ENCODE data around the gene SHISA5.
A peak's percentile ranks its signal among the peaks of the same experiment; 100 is the strongest.
"Not testable (repeated sequence)": the region's sequence is repeated elsewhere in the genome, so short reads cannot be mapped to it uniquely, and the experiment has no call there.

SHISA5 gene, protein sequence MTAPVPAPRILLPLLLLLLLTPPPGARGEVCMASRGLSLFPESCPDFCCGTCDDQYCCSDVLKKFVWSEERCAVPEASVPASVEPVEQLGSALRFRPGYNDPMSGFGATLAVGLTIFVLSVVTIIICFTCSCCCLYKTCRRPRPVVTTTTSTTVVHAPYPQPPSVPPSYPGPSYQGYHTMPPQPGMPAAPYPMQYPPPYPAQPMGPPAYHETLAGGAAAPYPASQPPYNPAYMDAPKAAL

DNA sequence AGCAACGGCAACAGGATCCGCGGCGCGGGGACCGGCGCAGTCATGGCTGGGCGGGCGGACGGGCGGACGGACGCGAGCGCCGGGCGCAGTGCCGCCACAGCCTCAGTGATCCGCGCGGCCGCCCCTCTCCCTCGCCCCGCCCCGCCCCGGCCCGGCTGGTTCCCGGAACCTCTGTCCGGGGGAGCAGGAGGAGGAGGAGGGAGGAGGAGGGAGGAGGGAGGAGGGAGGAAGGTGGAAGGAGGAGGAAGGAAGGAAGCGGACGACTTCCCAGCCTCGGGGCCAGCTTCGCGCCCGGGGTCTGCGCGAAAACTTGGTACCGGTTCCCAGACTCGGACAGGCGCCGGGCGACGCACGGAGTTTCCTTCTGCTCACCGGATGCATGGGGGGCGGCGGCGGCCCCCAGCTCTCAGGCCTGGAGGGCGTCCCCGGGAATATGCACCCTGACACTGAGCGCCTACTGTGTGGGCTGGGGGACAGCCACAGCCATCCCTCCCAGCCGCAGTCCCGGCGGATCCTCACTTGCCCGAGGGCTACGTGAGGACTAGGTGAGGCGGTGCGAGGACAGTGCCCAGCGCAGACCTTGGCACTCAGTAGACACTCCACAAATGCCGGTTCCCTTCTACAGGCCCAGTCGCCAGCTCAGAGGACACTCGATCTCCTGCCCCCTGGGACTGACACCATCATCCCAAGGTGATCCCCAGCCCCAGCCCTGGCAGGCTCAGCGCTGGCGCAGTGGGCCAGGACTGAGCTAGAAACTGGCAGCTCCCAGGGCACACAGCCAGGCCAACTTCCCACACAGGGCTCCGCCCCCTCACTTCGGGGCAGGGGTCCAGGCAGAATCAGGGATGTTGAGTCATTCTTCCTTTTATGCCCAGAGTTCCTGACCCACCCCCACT is at the start of gene SHISA5:
TSS of gene SHISA5 (minus strand) at position 124 of the 896 bp plus-strand sequence. CDS start at position 44, 80 bp downstream.
- DNase-seq: peak; percentile 62

DNA sequence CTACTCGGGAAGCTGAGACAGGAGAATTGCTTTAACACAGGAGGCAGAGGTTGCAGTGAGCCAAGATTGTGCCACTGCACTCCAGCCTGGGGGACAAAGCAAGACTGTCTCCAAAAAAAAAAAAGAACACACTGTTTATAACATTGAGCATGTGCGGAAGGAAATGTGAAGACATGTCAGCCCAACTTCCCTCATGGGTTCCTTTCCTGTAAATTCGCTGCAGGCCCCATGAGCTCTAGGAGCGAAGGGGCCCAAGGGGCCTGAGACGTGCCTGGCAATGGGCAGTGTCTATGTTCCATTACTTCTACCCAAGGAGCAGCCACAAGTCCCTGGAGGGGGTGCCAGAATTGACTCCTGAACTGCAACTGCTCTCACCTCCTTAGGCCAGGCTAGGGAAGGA is 49.4 kb upstream of the SHISA5 start:
- no peak for DNase-seq

DNA sequence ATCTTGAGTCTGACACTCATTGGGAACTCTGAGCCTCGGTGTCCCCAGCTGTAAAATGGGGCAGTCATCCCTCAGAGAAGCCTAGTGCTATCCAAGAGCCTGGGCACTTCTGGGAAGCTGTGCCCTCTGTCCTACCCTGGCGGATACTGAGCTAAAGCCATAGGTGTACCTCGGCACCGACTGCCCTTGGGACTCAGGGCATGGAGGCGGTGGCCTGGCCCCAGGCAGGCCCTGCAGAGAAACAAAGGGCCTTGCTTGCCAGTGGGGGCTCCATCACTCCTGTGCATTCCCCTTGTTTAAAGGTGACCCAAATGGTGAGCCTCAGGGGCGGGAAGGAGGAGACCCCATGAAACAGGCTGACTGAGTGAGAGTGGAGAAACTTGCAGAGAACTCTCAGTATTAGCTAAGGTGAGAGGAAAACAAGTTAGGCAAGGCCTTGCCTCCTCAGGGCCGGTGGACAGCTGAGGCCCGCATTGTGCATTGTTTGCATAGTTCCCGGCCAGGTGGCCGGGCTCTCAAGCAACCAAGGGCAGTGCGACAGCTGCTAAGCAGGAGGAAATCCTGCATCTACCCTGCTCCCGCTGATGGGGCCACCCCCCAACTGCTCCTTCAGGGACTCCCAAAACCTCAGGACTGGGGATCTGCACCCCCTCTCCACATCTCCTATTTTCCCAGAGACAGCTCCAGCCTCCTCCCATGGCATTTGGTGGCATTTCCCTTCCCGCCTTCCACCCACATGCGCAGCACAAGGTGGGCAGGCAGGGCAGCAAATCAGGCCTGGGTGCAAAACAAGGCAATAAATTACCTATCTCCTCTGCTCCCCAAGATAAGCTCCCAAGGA is 48.4 kb upstream of the SHISA5 start:
- DNase-seq: no peak

DNA sequence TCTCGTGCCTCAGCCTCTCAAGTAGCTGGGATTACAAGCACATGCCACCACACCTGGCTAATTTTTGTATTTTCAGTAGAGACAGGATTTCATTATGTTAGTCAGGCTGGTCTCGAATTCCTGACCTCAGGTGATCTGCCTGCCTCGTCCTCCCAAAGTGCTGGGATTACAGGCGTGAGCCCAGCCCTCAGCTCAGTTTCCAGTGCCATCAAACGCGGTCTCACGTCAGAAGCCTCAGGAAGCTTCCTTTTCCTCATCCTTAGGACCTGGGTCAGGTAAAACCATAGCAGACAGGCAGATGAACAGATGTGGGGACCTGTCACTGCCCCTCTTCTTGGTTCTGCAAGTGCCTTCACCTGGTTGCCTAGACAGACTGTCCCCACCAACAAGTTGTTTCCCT is 47.7 kb upstream of the SHISA5 start:
- not testable (repeated sequence) for DNase-seq

DNA sequence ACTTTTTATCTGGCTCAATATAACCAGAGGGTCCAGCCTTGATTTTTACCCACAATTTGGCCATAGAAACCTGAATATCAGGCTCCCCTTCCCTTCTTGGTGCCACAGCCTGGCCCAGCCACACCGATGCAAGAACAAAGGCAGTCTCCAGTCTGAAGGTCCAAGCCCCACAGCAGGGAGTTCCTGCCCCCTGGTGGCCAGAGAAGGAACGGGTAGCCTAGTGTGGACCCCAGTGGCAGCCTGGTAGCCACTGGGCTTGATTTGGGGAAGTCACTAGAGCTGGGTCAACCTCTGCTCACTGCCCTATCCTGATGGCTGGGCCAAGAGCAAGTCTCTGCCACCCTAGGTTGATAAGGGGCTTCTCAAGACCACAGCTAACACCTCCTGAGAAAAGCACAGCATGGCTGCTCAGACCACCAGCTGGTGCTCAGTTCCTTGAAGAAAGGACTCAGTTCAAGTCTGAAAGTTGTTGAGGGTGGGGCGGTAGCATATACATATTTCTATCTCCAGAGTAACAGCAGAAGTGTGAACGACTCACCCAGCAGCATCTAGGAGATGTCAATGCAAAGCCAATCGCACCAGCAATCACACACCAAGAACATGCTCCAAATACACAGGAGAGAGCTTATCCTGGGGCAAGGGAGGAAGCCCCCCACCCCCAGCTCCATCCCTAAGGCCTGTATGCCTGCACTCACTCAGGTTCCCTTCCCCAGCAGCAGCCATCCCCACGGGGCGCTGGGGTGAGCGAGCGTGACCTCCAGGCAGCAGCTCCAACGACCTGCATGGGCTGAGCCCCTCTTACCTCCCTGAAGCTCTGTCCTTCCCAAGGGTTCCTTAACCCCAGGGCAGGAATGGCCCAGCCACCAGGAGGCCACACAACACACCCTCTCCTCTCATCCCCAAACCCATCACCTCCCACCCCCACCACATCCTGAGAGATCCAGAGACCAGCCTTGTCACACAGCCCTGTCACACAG is 45.0 kb upstream of the SHISA5 start:
- peak; percentile 87 for DNase-seq

DNA sequence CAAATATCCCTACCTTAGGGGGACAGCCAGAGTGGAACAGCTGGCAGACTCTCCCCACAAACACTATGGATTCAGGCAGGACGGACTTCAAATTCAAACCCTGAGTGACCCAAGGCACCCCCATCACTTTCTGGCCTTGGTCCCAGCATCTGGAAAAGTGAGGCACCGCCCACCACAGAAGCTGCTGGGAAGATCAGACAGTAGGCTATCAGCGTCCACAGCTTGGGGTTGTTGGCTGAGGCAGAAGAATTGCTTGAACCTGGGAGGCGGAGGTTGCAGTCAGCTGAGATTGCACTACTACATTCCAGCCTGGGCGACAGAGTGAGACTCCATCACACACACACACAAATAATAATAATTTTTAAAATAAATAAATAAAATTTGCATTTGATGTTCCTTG is 44.2 kb upstream of the SHISA5 start:
- DNase-seq: no peak

DNA sequence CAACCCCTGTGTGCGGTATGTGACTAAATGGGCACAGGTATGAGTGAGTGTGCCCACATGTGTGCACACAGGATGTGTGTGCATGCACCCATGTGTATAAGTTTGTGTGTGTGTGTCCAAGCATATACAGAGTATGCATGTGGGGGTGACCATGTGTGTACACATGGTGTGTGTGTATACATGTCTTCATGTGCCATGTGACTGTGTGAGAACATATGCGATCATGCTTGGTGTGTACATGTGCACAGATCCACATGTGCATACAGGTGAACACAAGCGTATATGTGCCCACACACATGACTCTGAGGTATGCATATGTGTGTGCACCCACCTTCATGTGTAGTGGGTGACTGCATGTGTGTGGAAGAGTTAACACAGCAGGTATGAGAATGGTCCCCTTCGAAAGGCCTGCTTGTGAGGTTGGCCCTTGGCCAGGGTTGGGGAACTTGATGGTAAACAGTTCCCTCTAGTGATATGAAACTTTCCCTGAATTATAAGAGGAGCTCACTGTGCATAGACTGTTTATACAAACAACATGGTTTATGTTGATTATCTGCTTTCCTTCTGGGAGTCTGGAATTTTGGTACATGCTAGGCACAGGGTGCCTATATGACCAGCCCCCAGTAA is 42.3 kb upstream of the SHISA5 start:
- peak; percentile 26 for DNase-seq

DNA sequence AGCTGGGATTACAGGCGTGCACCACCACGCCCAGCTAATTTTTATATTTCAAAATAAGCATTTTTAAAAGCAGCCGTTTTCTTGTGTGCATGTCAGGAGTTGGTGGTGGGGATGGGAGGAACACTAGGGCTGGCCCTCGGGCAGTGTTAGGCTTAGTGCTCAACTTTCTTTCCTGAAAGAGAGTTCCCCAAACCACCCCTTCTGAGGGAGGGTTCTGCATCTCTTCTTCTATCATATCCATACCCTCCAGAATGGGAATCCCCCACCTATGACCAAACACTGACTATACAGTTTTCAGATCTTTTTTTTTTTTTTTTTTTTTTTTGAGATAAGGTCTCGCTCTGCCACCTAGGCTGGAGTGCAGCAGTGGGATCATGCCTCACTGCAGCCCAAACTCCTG is 40.2 kb upstream of the SHISA5 start:
- no peak for DNase-seq

DNA sequence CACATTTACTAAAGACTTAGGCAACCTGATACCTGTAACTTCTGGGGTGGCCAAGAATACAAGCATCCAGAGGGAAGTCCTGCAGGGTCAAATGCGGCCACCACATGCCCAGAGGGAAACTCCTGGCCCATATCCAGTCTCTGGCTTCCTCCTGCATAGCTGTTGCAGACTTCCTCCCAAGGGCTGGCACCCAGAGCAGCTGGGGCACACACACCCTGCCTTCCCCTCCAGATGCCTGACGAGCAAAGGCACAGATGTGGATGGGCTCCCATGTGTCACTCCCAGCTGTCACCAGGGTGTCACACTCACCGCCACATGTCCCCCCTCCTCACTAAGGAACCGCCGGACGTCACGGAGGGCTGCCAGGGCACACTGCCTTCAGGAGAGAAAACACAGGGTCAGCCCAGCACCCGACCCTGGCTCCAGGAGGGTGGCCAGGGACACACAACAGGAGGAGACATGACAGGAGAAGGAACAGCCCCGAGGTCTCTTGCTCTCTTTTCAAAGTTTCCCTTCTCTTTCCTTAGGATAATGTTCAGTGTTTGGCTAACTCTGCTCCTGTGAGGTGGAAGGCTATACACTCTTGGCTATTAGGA is 39.4 kb upstream of the SHISA5 start:
- DNase-seq: no peak

DNA sequence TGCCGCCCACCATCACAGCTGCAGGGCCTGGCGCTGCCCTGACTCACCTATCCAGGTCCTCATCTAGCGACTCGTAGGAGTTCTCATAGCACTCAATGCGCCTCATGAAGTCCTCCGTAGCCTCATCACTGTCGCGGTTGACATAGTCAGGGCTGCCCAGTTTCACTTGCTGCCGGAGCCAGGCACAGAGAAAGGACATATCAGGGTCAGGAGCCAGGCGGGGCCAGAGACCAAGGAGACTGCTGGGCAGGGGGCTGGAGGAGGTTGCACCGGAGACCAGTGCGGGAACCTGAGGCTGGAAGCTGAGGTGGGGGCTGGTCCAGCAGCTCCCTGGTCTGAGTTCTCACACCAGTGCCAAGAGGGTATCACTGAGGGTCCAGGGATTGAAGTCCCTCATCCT is 34.5 kb upstream of the SHISA5 start:
- DNase-seq: no peak

DNA sequence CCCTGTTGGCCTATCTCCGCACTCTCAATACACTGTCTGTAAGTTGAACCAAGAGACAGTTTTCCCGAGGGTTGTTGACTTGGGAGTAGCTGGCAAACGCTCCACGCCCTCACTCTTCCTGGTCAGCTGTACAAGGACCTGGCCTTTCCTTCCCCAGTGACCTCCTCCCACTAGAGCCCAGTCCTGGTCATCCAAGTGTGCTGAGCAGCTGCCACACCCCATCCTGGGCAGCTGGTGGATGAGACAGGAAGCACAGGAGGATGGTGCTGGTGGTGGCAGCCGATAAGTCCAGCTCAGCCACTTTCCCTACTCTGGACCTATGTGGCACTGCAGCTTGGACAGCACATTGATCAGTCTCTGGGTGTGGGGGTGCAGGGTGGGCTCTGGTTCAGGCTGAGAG is 32.8 kb upstream of the SHISA5 start:
- no peak for DNase-seq

DNA sequence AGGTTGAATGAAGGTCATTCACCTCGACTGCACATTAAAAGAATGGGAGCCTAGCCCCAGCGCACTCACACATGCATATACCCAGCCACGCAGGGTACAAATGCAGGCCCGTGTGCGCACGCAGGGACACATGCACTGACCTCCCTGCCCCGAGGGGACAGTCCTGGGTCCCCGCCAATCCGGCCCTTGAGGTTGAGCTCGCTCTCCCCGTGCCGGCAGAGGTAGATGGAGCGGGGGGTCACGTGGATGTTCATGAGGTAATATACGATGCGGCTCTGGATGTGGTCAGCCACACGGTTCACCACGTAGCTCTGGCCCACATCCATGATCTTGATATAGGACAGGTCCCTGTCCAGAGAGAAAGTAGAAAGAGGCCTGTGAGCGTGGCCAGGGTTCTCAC is 32.1 kb upstream of the SHISA5 start:
- DNase-seq: no peak

DNA sequence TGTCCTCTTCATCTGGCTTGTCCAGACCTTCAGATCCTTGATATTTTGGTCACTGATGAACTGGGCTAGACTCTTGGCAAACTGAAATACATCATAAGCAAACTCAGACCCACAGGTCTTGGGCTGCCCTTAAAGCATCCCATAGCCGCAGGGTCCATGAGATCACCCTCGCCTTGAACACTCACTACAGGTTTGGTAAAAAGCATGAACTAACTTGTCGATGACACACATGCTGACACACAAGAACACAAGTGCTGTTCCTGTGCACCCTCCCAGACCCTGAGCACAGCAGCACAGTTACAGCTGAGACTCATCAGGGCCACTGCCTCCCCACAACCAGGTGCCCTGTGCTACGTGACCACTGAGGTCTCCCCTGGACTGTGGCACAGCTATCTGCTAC is 31.6 kb upstream of the SHISA5 start:
- DNase-seq: no peak

DNA sequence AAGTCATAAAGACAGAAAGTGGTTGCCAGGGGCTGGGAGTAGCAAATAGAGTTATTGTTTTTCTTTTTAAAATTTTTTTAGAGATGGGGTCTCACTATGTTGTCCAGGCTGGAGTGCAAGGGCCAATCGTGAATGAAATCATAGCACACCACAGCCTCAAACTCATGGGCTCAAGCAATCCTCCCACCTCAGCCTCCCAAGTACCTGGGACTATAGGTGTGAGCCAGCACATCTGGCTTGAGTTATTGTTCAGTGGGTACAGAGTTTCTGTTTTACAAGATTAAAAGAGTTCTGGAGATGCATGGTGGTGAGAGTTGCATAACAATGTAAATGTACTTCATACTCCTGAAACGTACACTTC is 29.0 kb upstream of the SHISA5 start:
- DNase-seq: no peak

DNA sequence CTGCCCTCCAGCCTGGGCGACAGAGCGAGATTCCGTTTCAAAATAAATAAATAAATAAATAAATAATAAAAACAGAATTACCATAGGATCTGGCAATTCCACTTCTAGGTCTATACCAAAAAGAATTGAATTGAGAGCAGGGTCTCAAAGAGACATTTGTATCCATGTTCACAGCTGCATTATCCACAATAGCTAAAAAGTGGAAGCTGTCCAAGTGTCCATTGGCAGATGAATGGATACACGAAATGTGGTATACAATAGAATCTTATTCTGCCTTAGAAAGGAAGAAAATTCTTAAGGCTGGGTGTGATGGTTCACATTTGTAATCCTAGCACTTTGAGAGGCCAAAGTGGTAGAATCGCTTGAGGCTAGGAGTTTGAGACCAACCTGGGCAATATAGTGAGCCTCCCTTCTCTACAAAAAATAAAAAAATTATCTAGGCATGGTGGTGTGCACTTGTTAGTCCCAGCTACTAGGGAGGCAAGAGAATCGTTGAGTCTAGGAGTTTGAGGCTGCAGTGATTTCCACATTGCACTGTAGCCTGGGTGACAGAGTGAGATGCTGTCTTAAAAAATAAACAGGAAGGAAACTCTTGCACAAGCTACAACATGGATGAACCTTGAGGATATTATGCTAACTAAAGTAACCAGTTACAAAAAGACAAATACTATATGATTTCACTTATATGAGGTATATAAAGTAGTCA is 28.4 kb upstream of the SHISA5 start:
- no peak for DNase-seq

DNA sequence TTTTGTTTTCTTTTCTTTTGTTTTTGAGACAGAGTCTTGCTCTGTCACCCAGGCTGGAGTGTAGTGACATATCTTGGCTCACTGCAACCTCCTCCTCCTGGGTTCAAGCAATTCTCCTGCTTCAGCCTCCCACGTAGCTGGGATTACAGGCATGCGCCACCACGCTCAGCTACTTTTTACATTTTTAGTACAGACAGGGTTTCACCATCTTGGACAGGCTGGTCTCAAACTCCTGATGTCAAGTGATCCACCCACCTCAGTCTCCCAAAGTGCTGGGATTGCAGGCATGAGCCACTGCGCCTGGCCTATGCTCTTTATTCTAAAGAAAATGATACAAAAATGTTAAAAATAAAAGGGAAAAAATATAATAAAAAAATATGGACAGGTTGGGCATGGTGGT is 26.7 kb upstream of the SHISA5 start:
- DNase-seq: not testable (repeated sequence)

DNA sequence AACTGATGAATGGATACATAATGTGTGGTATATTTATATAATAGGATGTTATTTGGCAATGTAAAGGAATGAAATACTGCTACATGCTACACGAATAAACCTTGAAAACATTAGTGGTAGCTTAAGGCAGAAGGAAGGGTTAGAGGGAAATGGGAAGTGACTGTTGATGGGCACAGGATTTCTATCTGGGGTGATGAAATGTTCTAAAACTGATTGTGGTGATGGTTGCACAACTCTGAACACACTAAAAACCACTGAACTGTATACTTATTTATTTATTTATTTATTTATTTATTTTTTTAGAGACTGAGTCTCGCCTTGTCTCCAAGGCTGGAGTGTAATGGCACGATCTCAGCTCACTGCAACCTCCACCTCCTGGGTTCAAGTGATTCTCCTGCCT is 24.8 kb upstream of the SHISA5 start:
- no peak for DNase-seq

DNA sequence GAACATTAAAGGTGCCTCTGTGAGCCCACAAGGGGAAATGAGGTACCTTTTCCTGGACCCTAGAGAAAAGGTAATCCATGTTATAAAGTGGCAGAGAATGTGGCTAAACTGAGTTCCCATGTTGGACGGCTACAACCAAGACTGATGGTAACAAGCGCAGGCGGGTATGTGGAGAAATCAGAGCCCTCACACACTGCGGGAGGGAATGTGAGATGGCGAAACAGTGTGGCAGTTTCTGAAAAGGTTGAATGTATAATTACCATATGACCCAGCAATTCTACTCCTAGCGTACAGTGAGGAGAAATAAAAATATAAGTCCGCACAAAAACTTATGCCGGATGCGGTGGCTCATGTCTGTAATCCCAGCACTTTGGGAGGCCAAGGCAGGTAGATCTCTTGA is 24.1 kb upstream of the SHISA5 start:
- no peak for DNase-seq

DNA sequence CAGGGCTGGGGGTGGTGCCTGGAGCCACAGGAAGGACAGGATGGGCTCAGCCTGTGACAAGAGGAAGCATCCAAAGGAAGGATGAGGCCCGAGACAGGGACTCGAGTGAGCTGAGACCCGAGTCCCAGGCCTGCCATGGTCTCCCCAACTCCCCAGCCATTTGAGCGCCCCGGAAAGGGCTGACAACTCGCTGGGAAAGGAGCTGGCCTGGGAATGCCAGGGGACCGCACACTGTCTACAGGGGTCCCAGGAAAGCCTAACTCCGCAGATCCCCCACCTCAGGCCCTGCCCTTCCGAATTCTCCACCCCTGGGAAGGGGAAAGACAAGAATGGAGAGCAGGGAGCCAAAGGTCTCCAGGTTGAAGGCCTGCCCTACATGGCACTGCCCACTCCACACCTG is 21.0 kb upstream of the SHISA5 start:
- DNase-seq: no peak

DNA sequence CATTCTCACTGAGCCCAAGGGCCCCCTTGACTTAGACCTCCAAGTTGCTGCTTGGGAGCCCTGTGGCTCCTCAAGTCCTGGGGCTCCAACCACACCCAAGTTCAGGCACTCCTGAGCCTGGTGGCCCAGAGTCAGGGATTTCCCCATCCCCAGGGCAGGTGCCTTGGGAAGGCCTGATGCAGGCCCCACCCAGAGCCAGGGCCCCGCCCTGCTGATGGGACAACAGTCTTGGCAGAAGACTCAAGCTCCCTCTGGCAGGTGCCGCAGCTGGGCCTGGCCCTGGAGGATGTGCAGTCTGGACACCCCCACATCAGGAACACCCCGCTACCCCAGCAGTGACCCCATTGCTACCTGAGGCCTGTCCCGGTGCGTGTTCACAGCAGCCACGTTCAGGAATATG is 17.7 kb upstream of the SHISA5 start:
- DNase-seq: no peak

DNA sequence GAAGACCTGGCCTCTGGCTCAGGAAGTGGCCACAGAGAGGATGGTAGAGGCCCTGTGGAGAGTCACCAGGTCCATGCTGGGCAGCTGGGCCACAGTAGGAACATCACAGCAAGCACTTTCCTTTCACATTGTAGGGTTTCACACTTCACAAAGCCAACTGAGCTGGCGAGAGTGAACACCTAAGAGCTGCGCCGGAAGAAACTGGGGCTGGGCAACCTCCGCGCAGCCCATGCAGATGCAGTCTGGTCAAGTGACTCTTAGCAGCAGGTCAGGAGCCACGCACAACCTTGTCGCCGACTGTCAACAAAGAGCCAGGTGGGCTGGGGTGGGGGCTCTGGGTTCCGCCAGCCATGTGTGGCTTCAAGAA is 15.3 kb upstream of the SHISA5 start:
- DNase-seq: no peak

Measured in CD4-positive, alpha-beta T cell treated with Interleukin-17A for 1 hour (primary cell).